22Rv1 (cell line): Measurements from ENCODE around the gene SRC.

Source experiments
- ZFX ChIP-seq: fragments of 450-650 bp; IDR thresholded peaks from 2 replicates; pipeline ENCODE4 v1.6.1; 2017; ENCODE audit warnings: antibody characterized with exemption, borderline replicate concordance
- TF ChIP-seq, protein P1 (sequence below): fragments of 450-650 bp; IDR thresholded peaks from 2 replicates; pipeline ENCODE4 v1.5.1; 2017; ENCODE audit warnings: mild to moderate bottlenecking

DNA sequence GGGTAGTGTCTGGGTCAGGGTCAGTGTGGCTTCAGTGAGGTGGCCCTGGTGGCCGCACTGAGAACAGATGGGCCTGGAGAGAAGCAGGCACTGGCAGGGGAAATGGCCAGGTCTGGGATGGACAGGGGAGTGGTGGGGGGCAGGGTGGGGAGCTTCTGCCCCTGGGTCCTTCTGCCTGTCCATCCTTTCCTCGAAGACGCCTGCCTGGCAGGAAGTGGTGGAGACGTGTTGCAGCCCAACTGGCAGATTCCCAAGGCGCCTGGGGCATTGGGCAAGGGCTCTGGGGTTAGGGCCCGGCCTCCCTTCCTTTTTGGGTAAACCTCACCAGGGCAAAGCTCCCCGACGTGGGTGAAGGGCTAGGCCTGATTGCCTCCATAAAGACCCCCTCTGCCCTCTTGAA lies 10.4 kb downstream of the SRC start:
- TF ChIP-seq, protein P1, sequence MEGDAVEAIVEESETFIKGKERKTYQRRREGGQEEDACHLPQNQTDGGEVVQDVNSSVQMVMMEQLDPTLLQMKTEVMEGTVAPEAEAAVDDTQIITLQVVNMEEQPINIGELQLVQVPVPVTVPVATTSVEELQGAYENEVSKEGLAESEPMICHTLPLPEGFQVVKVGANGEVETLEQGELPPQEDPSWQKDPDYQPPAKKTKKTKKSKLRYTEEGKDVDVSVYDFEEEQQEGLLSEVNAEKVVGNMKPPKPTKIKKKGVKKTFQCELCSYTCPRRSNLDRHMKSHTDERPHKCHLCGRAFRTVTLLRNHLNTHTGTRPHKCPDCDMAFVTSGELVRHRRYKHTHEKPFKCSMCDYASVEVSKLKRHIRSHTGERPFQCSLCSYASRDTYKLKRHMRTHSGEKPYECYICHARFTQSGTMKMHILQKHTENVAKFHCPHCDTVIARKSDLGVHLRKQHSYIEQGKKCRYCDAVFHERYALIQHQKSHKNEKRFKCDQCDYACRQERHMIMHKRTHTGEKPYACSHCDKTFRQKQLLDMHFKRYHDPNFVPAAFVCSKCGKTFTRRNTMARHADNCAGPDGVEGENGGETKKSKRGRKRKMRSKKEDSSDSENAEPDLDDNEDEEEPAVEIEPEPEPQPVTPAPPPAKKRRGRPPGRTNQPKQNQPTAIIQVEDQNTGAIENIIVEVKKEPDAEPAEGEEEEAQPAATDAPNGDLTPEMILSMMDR, result no peak
- TF ChIP-seq ZFX, result no peak
